Stimulated activated naive CD8-positive, alpha-beta T cell treated with anti-CD3 and anti-CD28 coated beads, Interleukin-15, Interleukin-2, amounts not matched to agents 100 U/mL and 50 U/mL, for 24 hours (primary cell): Measurements from ENCODE around the gene TAF11L3.
"Not testable (repeated sequence)": the region's sequence is repeated elsewhere in the genome, so short reads cannot be mapped to it uniquely, and the experiment has no call there.

Source experiments
- ATAC-seq: fragments of 150-1000 bp; cut with Tn5 transposase; one replicate; pipeline ENCODE4 v1.10.0; 2021
- DNase-seq: peaks from one replicate; pipeline ENCODE4 v3.0.0; 2021

TAF11L3 gene

GRCh38 chr5:17518067-17518466, at the start of gene TAF11L3:
Gene TAF11L3, plus strand, starts transcription at chr5:17518367.
- ATAC-seq: not testable (repeated sequence)

GRCh38 chr5:17470064-17470463, 48.1 kb upstream of the TAF11L3 start:
- ATAC-seq (no peak), DNase-seq (no peak)

More at GRCh38 chr5:17518067-17518466, at the start of gene TAF11L3:
- DNase-seq: not testable (repeated sequence)

- ATAC-seq, DNase-seq: not testable (repeated sequence)
Measured at GRCh38 chr5:17475064-17475463, 43.1 kb upstream of the TAF11L3 start.

GRCh38 chr5:17477043-17477442, 41.1 kb upstream of the TAF11L3 start:
- ATAC-seq: no peak
- DNase-seq: no peak

- ATAC-seq (no peak), DNase-seq (no peak)
Measured at GRCh38 chr5:17477573-17478265, 40.4 kb upstream of the TAF11L3 start.

- no peak for DNase-seq
- no peak for ATAC-seq
Measured at GRCh38 chr5:17481378-17481777, 36.8 kb upstream of the TAF11L3 start.

GRCh38 chr5:17482790-17483189, 35.4 kb upstream of the TAF11L3 start:
- no peak for DNase-seq
- no peak for ATAC-seq

- not testable (repeated sequence) for ATAC-seq, DNase-seq
Measured at GRCh38 chr5:17486464-17487173, 31.5 kb upstream of the TAF11L3 start.

GRCh38 chr5:17487174-17487512, 31.0 kb upstream of the TAF11L3 start:
- ATAC-seq (no peak), DNase-seq (no peak)

GRCh38 chr5:17491257-17491656, 26.9 kb upstream of the TAF11L3 start:
- DNase-seq: not testable (repeated sequence)

GRCh38 chr5:17492770-17493169, 25.4 kb upstream of the TAF11L3 start:
- no peak for ATAC-seq
- no peak for DNase-seq

More at GRCh38 chr5:17491257-17491656, 26.9 kb upstream of the TAF11L3 start:
- not testable (repeated sequence) for ATAC-seq

- ATAC-seq: no peak
- DNase-seq: no peak
Measured at GRCh38 chr5:17497446-17497845, 20.7 kb upstream of the TAF11L3 start.

- DNase-seq, ATAC-seq: not testable (repeated sequence)
Measured at GRCh38 chr5:17497931-17498330, 20.2 kb upstream of the TAF11L3 start, which contains the start of gene TAF11L2. Gene TAF11L2, plus strand, starts transcription at chr5:17498231.

GRCh38 chr5:17511775-17512325, 6.3 kb upstream of the TAF11L3 start:
- DNase-seq: no peak
- ATAC-seq: no peak

GRCh38 chr5:17517526-17517925, 641 bp upstream of the TAF11L3 start:
- not testable (repeated sequence) for ATAC-seq, DNase-seq

GRCh38 chr5:17519508-17519907, 1.3 kb downstream of the TAF11L3 start:
- DNase-seq, ATAC-seq: not testable (repeated sequence)

GRCh38 chr5:17521501-17521900, 3.3 kb downstream of the TAF11L3 start, which contains the start of gene TAF11L4:
Gene TAF11L4, plus strand, starts transcription at chr5:17521801.
- not testable (repeated sequence) for ATAC-seq, DNase-seq

- not testable (repeated sequence) for ATAC-seq, DNase-seq
Measured at GRCh38 chr5:17524935-17525334, 6.8 kb downstream of the TAF11L3 start, which contains the start of gene TAF11L5. Gene TAF11L5, plus strand, starts transcription at chr5:17525235.

GRCh38 chr5:17526504-17526903, 8.3 kb downstream of the TAF11L3 start:
- not testable (repeated sequence) for ATAC-seq
- peak; percentile 8 for DNase-seq

GRCh38 chr5:17528369-17528768, 10.2 kb downstream of the TAF11L3 start, which contains the start of gene TAF11L6:
Gene TAF11L6, plus strand, starts transcription at chr5:17528669.
- not testable (repeated sequence) for DNase-seq, ATAC-seq
